Trophoblast cell (in vitro differentiated cells and primary cell): ENCODE results near the gene ZNF467.

Source experiments
- DNase-seq, 2 donors: peaks; one replicate each; pipeline ENCODE4 v3.0.0-alpha.2; 2016
- H2AFZ ChIP-seq: 2 replicates; pipeline ENCODE4 v1.6.1; 2013; ENCODE audit warnings: low read length, moderate library complexity, mild to moderate bottlenecking; ENCODE audit not compliant: insufficient read depth, poor library complexity
- H2AK5ac ChIP-seq: 2 replicates; pipeline ENCODE4 v1.6.1; 2013; ENCODE audit warnings: mild to moderate bottlenecking, low read length
- H2BK120ac ChIP-seq: 2 replicates; pipeline ENCODE4 v1.6.1; 2013; ENCODE audit warnings: low read length, mild to moderate bottlenecking, moderate library complexity; ENCODE audit not compliant: insufficient read depth, poor library complexity
- H2BK12ac ChIP-seq: 2 replicates; pipeline ENCODE4 v1.6.1; 2013; ENCODE audit warnings: mild to moderate bottlenecking, low read length, moderate library complexity
- H2BK5ac ChIP-seq: 2 replicates; pipeline ENCODE4 v1.6.1; 2013; ENCODE audit warnings: low read length, low read depth, moderate library complexity, mild to moderate bottlenecking; ENCODE audit not compliant: poor library complexity
- H3K14ac ChIP-seq: 2 replicates; pipeline ENCODE4 v1.6.1; 2013; ENCODE audit warnings: mild to moderate bottlenecking, low read length
- H3K18ac ChIP-seq: 2 replicates; pipeline ENCODE4 v1.6.1; 2013; ENCODE audit warnings: mild to moderate bottlenecking, low read length
- H3K23ac ChIP-seq: 2 replicates; pipeline ENCODE4 v1.6.1; 2013; ENCODE audit warnings: low read length
- H3K27ac ChIP-seq: 2 replicates; pipeline ENCODE4 v1.5.1; 2013; ENCODE audit warnings: low read depth, mild to moderate bottlenecking, inconsistent platforms, low read length, moderate library complexity
- H3K27me3 ChIP-seq: 2 replicates; pipeline ENCODE4 v1.6.1; 2013; ENCODE audit warnings: inconsistent platforms, mild to moderate bottlenecking, low read length, moderate library complexity; ENCODE audit not compliant: insufficient read depth
- H3K36me3 ChIP-seq, 2 experiments: 1 replicate in 1 of 2; 2 replicates in 1 of 2; pipeline ENCODE4 v1.6.1; 2013; ENCODE audit warnings: low read length in 2 of 2, mild to moderate bottlenecking in 2 of 2, moderate library complexity in 1 of 2; ENCODE audit not compliant: insufficient read depth in 2 of 2, control insufficient read depth in 1 of 2
- H3K4ac ChIP-seq: 2 replicates; pipeline ENCODE4 v1.6.1; 2013; ENCODE audit warnings: low read depth, mild to moderate bottlenecking, low read length, moderate library complexity
- H3K4me1 ChIP-seq, 2 experiments: 1 replicate in 1 of 2; 2 replicates in 1 of 2; pipeline ENCODE4 v1.6.1; 2013; ENCODE audit warnings: low read length in 2 of 2, mild to moderate bottlenecking in 2 of 2, moderate library complexity in 1 of 2; ENCODE audit not compliant: insufficient read depth in 2 of 2, control insufficient read depth in 1 of 2
- H3K4me2 ChIP-seq: 2 replicates; pipeline ENCODE4 v1.6.1; 2013; ENCODE audit warnings: inconsistent platforms, mild to moderate bottlenecking, low read length, moderate library complexity
- H3K4me3 ChIP-seq: 2 replicates; pipeline ENCODE4 v1.5.1; 2013; ENCODE audit warnings: mild to moderate bottlenecking, low read depth, low read length, inconsistent platforms
- H3K79me1 ChIP-seq: one replicate; pipeline ENCODE4 v1.6.1; 2013; ENCODE audit warnings: low read length
- H3K79me2 ChIP-seq: 2 replicates; pipeline ENCODE4 v1.6.1; 2013; ENCODE audit warnings: low read length, mild to moderate bottlenecking; ENCODE audit not compliant: control insufficient read depth, insufficient read depth, poor library complexity
- H3K9ac ChIP-seq: 2 replicates; pipeline ENCODE4 v1.6.1; 2013; ENCODE audit warnings: mild to moderate bottlenecking, low read length
- H3K9me3 ChIP-seq: 2 replicates; pipeline ENCODE4 v1.6.1; 2013; ENCODE audit warnings: low read depth, mild to moderate bottlenecking, control low read depth, inconsistent platforms, low read length; ENCODE audit not compliant: insufficient read depth
- H4K12ac ChIP-seq: 2 replicates; pipeline ENCODE4 v1.6.1; 2013; ENCODE audit warnings: low read depth, mild to moderate bottlenecking, low read length, moderate library complexity
- H4K8ac ChIP-seq: 2 replicates; pipeline ENCODE4 v1.6.1; 2013; ENCODE audit warnings: low read depth, mild to moderate bottlenecking, low read length, moderate library complexity
- H4K91ac ChIP-seq: one replicate; pipeline ENCODE4 v1.6.1; 2013; ENCODE audit warnings: low read depth, mild to moderate bottlenecking, low read length, moderate library complexity
- WGBS: extraction: QIAGEN DNeasy Blood & Tissue Kit; methylation state at CpG from one replicate; pipeline ENCODE4 v1.1.7; 2013; ENCODE audit warnings: missing lambda C conversion rate; ENCODE audit not compliant: insufficient read length, insufficient coverage; ENCODE audit errors: extremely low coverage; 5-methylcytosine and 5-hydroxymethylcytosine counted together

Gene ZNF467

DNA sequence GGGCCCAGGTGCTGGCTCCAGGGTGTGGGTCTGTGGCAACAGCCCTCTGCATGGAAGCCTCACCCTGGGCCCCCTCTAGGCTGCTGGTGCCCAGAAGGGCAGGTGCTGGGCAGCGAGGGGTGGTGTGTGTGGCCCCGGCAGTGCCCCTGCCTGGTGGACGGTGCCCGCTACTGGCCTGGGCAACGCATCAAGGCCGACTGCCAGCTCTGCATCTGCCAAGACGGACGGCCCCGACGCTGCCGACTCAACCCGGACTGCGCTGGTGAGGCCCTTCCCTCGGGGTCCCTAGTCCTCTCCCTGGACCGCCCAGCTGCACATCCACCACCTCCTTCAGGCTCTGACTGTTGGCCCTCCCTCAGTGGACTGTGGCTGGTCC, 18.8 kb upstream of the ZNF467 start:
- Histone ChIP-seq H3K9me3 (peaks cover 4% of the 10 kb centered on the region), H2AFZ (no peak overlapping the region), H4K12ac (no peak overlapping the region), H3K23ac (no peak overlapping the region), H3K18ac (no peak overlapping the region), H2AK5ac (no peak overlapping the region), H4K91ac (no peak overlapping the region), H3K27ac (no peak overlapping the region), H3K9ac (no peak overlapping the region), H3K79me1 (no peaks in the 10 kb centered on the region), H3K36me3 (no peaks in the 10 kb centered on the region), H2BK5ac (no peak overlapping the region), H3K4ac (no peak overlapping the region), H2BK120ac (no peak overlapping the region), H3K4me1 (no peaks in the 10 kb centered on the region), H2BK12ac (no peak overlapping the region), H3K79me2 (no peaks in the 10 kb centered on the region), H3K27me3 (peaks cover 17% of the 10 kb centered on the region), H3K4me2 (no peak overlapping the region), H3K14ac (no peak overlapping the region), H3K4me3 (no peak overlapping the region), H4K8ac (no peak overlapping the region)
- no CpG with 5 or more reads among the region's 15 CpGs for WGBS
- no peak for DNase-seq

DNA sequence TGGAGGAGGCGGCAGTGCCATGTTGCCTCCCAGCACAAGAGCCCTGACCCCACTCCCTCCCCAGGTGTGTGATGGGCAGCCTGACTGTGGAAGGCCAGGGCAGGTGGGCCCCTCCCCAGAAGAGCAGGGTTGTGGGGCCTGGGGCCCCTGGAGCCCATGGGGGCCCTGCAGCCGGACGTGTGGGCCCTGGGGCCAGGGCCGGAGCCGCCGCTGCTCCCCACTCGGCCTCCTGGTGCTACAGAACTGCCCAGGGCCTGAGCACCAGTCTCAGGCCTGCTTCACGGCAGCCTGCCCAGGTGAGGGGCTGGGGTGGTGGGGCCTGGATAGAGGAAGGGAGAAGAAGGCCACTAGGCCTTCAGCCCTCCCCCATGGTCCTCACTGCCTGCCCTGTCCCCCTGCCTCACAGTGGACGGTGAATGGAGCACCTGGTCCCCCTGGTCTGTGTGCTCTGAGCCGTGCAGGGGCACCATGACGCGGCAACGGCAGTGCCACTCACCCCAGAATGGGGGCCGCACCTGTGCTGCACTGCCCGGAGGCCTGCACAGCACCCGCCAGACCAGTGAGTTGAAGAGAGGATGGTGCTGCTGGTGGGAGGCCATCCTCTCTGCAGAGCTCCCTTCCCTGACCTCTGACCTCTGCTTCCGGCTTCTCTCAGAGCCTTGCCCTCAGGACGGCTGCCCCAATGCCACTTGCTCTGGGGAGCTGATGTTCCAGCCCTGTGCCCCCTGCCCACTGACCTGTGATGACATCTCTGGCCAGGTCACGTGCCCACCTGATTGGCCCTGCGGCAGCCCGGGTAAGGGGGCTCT, 18.2 kb upstream of the ZNF467 start:
- Histone ChIP-seq H3K18ac (no peak overlapping the region), H3K27me3 (peaks cover 17% of the 10 kb centered on the region), H2AK5ac (no peak overlapping the region), H3K79me1 (no peaks in the 10 kb centered on the region), H3K79me2 (no peaks in the 10 kb centered on the region), H3K4me1 (no peaks in the 10 kb centered on the region), H2BK12ac (no peak overlapping the region), H4K91ac (no peak overlapping the region), H3K27ac (no peak overlapping the region), H3K23ac (no peak overlapping the region), H3K4me3 (no peak overlapping the region), H3K9me3 (peaks cover 4% of the 10 kb centered on the region), H3K36me3 (no peaks in the 10 kb centered on the region), H3K14ac (no peak overlapping the region), H2AFZ (no peak overlapping the region), H3K4ac (no peak overlapping the region), H2BK5ac (no peak overlapping the region), H3K9ac (no peak overlapping the region), H4K8ac (no peak overlapping the region), H4K12ac (no peak overlapping the region), H2BK120ac (no peak overlapping the region), H3K4me2 (no peak overlapping the region)
- no peak for DNase-seq
- WGBS, result no CpG with 5 or more reads among the region's 21 CpGs

DNA sequence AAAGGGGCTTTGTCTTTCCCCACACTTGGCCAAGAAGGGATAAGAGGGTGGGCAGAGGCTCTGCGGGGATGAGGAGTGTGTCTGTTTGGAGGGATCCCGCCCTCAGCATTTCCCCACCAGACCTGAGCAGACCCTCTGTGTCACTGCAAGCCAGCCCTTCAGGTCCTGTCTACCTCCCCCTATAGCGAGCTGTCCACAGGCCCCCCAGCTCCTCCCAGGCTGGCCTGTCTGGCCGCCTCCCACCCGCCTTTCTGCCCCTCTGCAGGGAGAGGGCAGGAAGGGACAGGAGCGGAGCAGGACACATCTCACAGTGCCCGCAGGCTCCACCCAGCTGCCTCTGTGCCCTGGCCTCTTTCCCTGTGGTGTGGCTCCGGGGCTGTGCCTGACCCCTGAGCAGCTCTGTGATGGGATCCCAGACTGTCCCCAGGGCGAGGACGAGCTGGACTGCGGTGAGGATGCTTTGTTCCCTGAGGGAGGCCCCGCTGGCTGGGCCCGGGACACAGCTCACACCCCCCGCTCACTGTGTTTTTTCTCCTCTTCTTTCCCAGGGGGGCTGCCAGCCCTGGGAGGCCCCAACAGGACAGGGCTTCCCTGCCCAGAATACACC, 17.5 kb upstream of the ZNF467 start:
- H4K12ac ChIP-seq, result no peak overlapping the region
- peaks cover 4% of the 10 kb centered on the region for H3K9me3 ChIP-seq
- H3K36me3 ChIP-seq, result no peaks in the 10 kb centered on the region
- no peak overlapping the region for H3K23ac ChIP-seq
- H4K91ac ChIP-seq, result no peak overlapping the region
- H2BK12ac ChIP-seq, result no peak overlapping the region
- no peak overlapping the region for H3K4me3 ChIP-seq
- no peak overlapping the region for H3K27ac ChIP-seq
- no peak overlapping the region for H2BK120ac ChIP-seq
- no peaks in the 10 kb centered on the region for H3K79me2 ChIP-seq
- no peaks in the 10 kb centered on the region for H3K79me1 ChIP-seq
- no peaks in the 10 kb centered on the region for H3K4me1 ChIP-seq
- H2AK5ac ChIP-seq, result no peak overlapping the region
- no peak overlapping the region for H2BK5ac ChIP-seq
- H3K18ac ChIP-seq, result no peak overlapping the region
- no peak overlapping the region for H3K4ac ChIP-seq
- no peak overlapping the region for H2AFZ ChIP-seq
- no peak overlapping the region for H3K14ac ChIP-seq
- no peak overlapping the region for H4K8ac ChIP-seq
- no peak for DNase-seq
- H3K4me2 ChIP-seq, result no peak overlapping the region
- no CpG with 5 or more reads among the region's 14 CpGs for WGBS
- no peak overlapping the region for H3K9ac ChIP-seq
- H3K27me3 ChIP-seq, result peaks cover 17% of the 10 kb centered on the region

DNA sequence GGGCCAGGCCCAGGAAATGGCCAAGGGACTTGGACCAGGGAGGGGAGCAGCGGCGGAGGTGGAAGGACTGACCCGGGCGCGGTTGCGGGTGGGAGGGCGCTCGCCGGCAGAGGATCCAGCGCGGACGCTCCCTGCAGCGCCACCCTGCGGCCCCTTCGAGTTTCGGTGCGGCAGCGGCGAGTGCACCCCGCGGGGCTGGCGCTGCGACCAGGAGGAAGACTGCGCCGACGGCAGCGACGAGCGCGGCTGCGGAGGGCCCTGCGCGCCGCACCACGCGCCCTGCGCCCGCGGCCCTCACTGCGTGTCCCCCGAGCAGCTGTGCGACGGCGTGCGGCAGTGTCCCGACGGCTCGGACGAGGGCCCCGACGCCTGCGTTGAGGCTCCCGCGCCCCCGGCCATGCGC, 16.8 kb upstream of the ZNF467 start:
- Histone ChIP-seq H3K9me3 (peaks cover 4% of the 10 kb centered on the region), H2BK12ac (no peak overlapping the region), H3K27ac (no peak overlapping the region), H3K14ac (no peak overlapping the region), H3K4me1 (no peaks in the 10 kb centered on the region), H3K23ac (no peak overlapping the region), H3K36me3 (no peaks in the 10 kb centered on the region), H4K91ac (no peak overlapping the region), H4K8ac (no peak overlapping the region), H2AFZ (peak overlapping the region; percentile 19), H3K4me3 (no peak overlapping the region), H3K4me2 (peak overlapping the region; percentile 0), H2BK5ac (no peak overlapping the region), H3K4ac (no peak overlapping the region), H2BK120ac (no peak overlapping the region), H3K18ac (no peak overlapping the region), H2AK5ac (no peak overlapping the region), H3K79me2 (no peaks in the 10 kb centered on the region), H3K27me3 (peaks cover 17% of the 10 kb centered on the region), H3K79me1 (no peaks in the 10 kb centered on the region), H3K9ac (no peak overlapping the region), H4K12ac (no peak overlapping the region)
- no CpG with 5 or more reads among the region's 56 CpGs for WGBS
- no peak for DNase-seq
